Subcutaneous abdominal adipose tissue (tissue), 5 donors: Measurements from ENCODE around the gene ADCY4.

Source experiments
- H3K27ac ChIP-seq: one replicate; pipeline ENCODE4 v1.7.0; 2013; ENCODE audit warnings: low read depth, mild to moderate bottlenecking, inconsistent platforms, low read length, moderate library complexity
- H3K27me3 ChIP-seq, 5 donors: one replicate each; pipeline ENCODE4 v1.7.0; 2013; ENCODE audit warnings: low read length in 5 of 5, inconsistent platforms in 1 of 5; ENCODE audit not compliant: control insufficient read depth in 5 of 5, insufficient read depth in 4 of 5
- H3K36me3 ChIP-seq, 5 donors: one replicate each; pipeline ENCODE4 v1.7.0; 2013; ENCODE audit warnings: low read length in 5 of 5; ENCODE audit not compliant: control insufficient read depth in 5 of 5, insufficient read depth in 5 of 5
- H3K4me1 ChIP-seq, 5 donors: one replicate each; pipeline ENCODE4 v1.7.0; 2013; ENCODE audit warnings: low read length in 5 of 5, mild to moderate bottlenecking in 3 of 5, moderate library complexity in 1 of 5; ENCODE audit not compliant: control insufficient read depth in 5 of 5, insufficient read depth in 5 of 5
- H3K4me3 ChIP-seq, 5 donors: one replicate each; pipeline ENCODE4 v1.7.0; 2013; ENCODE audit warnings: low read length in 5 of 5, low read depth in 1 of 5
- H3K9ac ChIP-seq, 5 donors: one replicate each; pipeline ENCODE4 v1.7.0; 2013; ENCODE audit warnings: low read length in 5 of 5, mild to moderate bottlenecking in 4 of 5, moderate library complexity in 3 of 5
- H3K9me3 ChIP-seq, 5 donors: one replicate each; pipeline ENCODE4 v1.7.0; 2013; ENCODE audit warnings: low read length in 5 of 5; ENCODE audit not compliant: control insufficient read depth in 5 of 5
- donor health status: healthy.
- donor health status: healthy.
- donor health status: healthy.
- donor health status: healthy.
- donor health status: healthy.

Gene ADCY4

GRCh38 chr14:24290746-24291145 is 44.1 kb downstream of the ADCY4 start:
- Histone ChIP-seq H3K27ac (no peak overlapping the region), H3K36me3 (peaks cover 0 to 45% (median 42%) of the 10 kb centered on the region in 5 donors), H3K9ac (no peak overlapping the region)

GRCh38 chr14:24289649-24290280 is 45.1 kb downstream of the ADCY4 start:
- Histone ChIP-seq H3K27me3 (no peaks in the 10 kb centered on the region), H3K4me1 (peaks cover 0 to 5% (median 1%) of the 10 kb centered on the region in 5 donors), H3K9ac (no peak overlapping the region), H3K36me3 (peaks cover 0 to 39% (median 36%) of the 10 kb centered on the region in 5 donors), H3K27ac (no peak overlapping the region), H3K9me3 (no peaks in the 10 kb centered on the region), H3K4me3 (no peak overlapping the region)

More at GRCh38 chr14:24290746-24291145, 44.1 kb downstream of the ADCY4 start:
- Histone ChIP-seq H3K27me3 (no peaks in the 10 kb centered on the region), H3K4me1 (no peaks in the 10 kb centered on the region), H3K9me3 (no peaks in the 10 kb centered on the region), H3K4me3 (no peak overlapping the region)

- no peak overlapping the region for H3K27ac ChIP-seq
- no peak overlapping the region for H3K4me3 ChIP-seq
- H3K27me3 ChIP-seq = no peaks in the 10 kb centered on the region
- no peaks in the 10 kb centered on the region for H3K9me3 ChIP-seq
- H3K4me1 ChIP-seq = peaks cover 0 to 24% (median 21%) of the 10 kb centered on the region in 5 donors
- H3K36me3 ChIP-seq = peaks cover 0 to 28% (median 28%) of the 10 kb centered on the region in 5 donors
- H3K9ac ChIP-seq = no peak overlapping the region
Measured at GRCh38 chr14:24286996-24287395, 47.9 kb downstream of the ADCY4 start.

- no peaks in the 10 kb centered on the region for H3K9me3 ChIP-seq
- no peak overlapping the region for H3K9ac ChIP-seq
- no peak overlapping the region for H3K4me3 ChIP-seq
- peaks cover 3 to 37% (median 30%) of the 10 kb centered on the region in 5 donors for H3K4me1 ChIP-seq
- H3K27me3 ChIP-seq = no peaks in the 10 kb centered on the region
- peaks cover 0 to 12% (median 11%) of the 10 kb centered on the region in 5 donors for H3K36me3 ChIP-seq
- no peak overlapping the region for H3K27ac ChIP-seq
Measured at GRCh38 chr14:24285351-24285750, 49.5 kb downstream of the ADCY4 start.

- H3K36me3 ChIP-seq = peaks cover 0 to 4% (median 3%) of the 10 kb centered on the region in 5 donors
- H3K27ac ChIP-seq = no peak overlapping the region
- H3K27me3 ChIP-seq = no peaks in the 10 kb centered on the region
- no peak overlapping the region for H3K9ac ChIP-seq
- no peak overlapping the region for H3K4me3 ChIP-seq
- H3K9me3 ChIP-seq = no peaks in the 10 kb centered on the region
- H3K4me1 ChIP-seq = peaks cover 3 to 44% (median 34%) of the 10 kb centered on the region in 5 donors
Measured at GRCh38 chr14:24284501-24285035, 50.3 kb downstream of the ADCY4 start.

GRCh38 chr14:24283796-24284460 is 50.9 kb downstream of the ADCY4 start:
- no peaks in the 10 kb centered on the region for H3K36me3 ChIP-seq
- H3K4me1 ChIP-seq = peaks cover 3 to 51% (median 41%) of the 10 kb centered on the region in 5 donors
- H3K9me3 ChIP-seq = no peaks in the 10 kb centered on the region
- no peak overlapping the region for H3K27ac ChIP-seq
- H3K4me3 ChIP-seq = no peak overlapping the region
- H3K27me3 ChIP-seq = no peaks in the 10 kb centered on the region
- H3K9ac ChIP-seq = no peak overlapping the region

GRCh38 chr14:24282736-24283135 is 52.1 kb downstream of the ADCY4 start:
- Histone ChIP-seq H3K9ac (no peak overlapping the region), H3K9me3 (no peaks in the 10 kb centered on the region), H3K27me3 (no peaks in the 10 kb centered on the region), H3K36me3 (no peaks in the 10 kb centered on the region), H3K4me1 (peaks cover 3 to 63% (median 53%) of the 10 kb centered on the region in 5 donors), H3K4me3 (no peak overlapping the region), H3K27ac (no peak overlapping the region)

GRCh38 chr14:24281636-24282035 is 53.2 kb downstream of the ADCY4 start:
- H3K4me1 ChIP-seq = peaks cover 3 to 72% (median 64%) of the 10 kb centered on the region in 5 donors
- no peaks in the 10 kb centered on the region for H3K27me3 ChIP-seq
- H3K4me3 ChIP-seq = no peak overlapping the region
- peak overlapping the region; percentile 26 for H3K27ac ChIP-seq
- H3K36me3 ChIP-seq = no peaks in the 10 kb centered on the region
- H3K9ac ChIP-seq = no peak overlapping the region
- no peaks in the 10 kb centered on the region for H3K9me3 ChIP-seq

- no peaks in the 10 kb centered on the region for H3K36me3 ChIP-seq
- H3K4me3 ChIP-seq = no peak overlapping the region
- H3K9ac ChIP-seq = peak overlapping the region in 1 of 5 donors; percentile 30
- no peaks in the 10 kb centered on the region for H3K27me3 ChIP-seq
- peaks cover 3 to 72% (median 64%) of the 10 kb centered on the region in 5 donors for H3K4me1 ChIP-seq
- peak overlapping the region; percentile 26 for H3K27ac ChIP-seq
- H3K9me3 ChIP-seq = no peaks in the 10 kb centered on the region
Measured at GRCh38 chr14:24280797-24281460, 53.9 kb downstream of the ADCY4 start.
